NCI-H748 treated with DMSO at 0.1 percent for 48 hours (cell line): ENCODE measurements around the gene TMEM117.

ENCODE experiments used
- DNase-seq: peaks from one replicate; lab custom pipeline; 2025; lab: John Stamatoyannopoulos, UW

Gene TMEM117

GRCh38 chr12:43835656-43836474 is at the start of gene TMEM117:
Gene TMEM117 (plus strand): TSS chr12:43836081.
- DNase-seq = no peak

- DNase-seq = no peak
These were observed 48.8 kb upstream of the TMEM117 start for GRCh38 chr12:43786899-43787693.

- DNase-seq = no peak
These were observed 45.9 kb upstream of the TMEM117 start for GRCh38 chr12:43789941-43790340.

- no peak for DNase-seq
These were observed 40.1 kb upstream of the TMEM117 start for GRCh38 chr12:43795716-43796280.

GRCh38 chr12:43797561-43798217 is 38.2 kb upstream of the TMEM117 start:
- no peak for DNase-seq

GRCh38 chr12:43805149-43805859 is 30.6 kb upstream of the TMEM117 start:
- DNase-seq = no peak

GRCh38 chr12:43805860-43806736 is 29.8 kb upstream of the TMEM117 start, which contains the start of gene TWF1:
Gene TWF1 (minus strand): TSS chr12:43806317. CDS start chr12:43806245, 72 bp downstream.
- peak; percentile 63 for DNase-seq

GRCh38 chr12:43806737-43807072 is 29.2 kb upstream of the TMEM117 start:
- no peak for DNase-seq

GRCh38 chr12:43807386-43807785 is 28.5 kb upstream of the TMEM117 start:
- no peak for DNase-seq

GRCh38 chr12:43812057-43812456 is 23.8 kb upstream of the TMEM117 start:
- DNase-seq = no peak

- no peak for DNase-seq
These were observed 23.0 kb upstream of the TMEM117 start for GRCh38 chr12:43812926-43813325.

GRCh38 chr12:43815416-43815815 is 20.5 kb upstream of the TMEM117 start:
- DNase-seq = no peak

- no peak for DNase-seq
These were observed 19.7 kb upstream of the TMEM117 start for GRCh38 chr12:43816168-43816567.

GRCh38 chr12:43824207-43824775 is 11.6 kb upstream of the TMEM117 start:
- DNase-seq = no peak

GRCh38 chr12:43826681-43827080 is 9.2 kb upstream of the TMEM117 start:
- DNase-seq = no peak

- DNase-seq = no peak
These were observed 8.8 kb upstream of the TMEM117 start for GRCh38 chr12:43827093-43827492.

GRCh38 chr12:43832463-43833168 is 3.3 kb upstream of the TMEM117 start:
- no peak for DNase-seq

GRCh38 chr12:43835264-43835655 is 621 bp upstream of the TMEM117 start:
- no peak for DNase-seq

- DNase-seq = no peak
These were observed 651 bp downstream of the TMEM117 start for GRCh38 chr12:43836475-43836989.
